ENCODE data around the gene TASL.
"Not testable (repeated sequence)": the region's sequence is repeated elsewhere in the genome, so short reads cannot be mapped to it uniquely, and the experiment has no call there.

TASL gene

DNA sequence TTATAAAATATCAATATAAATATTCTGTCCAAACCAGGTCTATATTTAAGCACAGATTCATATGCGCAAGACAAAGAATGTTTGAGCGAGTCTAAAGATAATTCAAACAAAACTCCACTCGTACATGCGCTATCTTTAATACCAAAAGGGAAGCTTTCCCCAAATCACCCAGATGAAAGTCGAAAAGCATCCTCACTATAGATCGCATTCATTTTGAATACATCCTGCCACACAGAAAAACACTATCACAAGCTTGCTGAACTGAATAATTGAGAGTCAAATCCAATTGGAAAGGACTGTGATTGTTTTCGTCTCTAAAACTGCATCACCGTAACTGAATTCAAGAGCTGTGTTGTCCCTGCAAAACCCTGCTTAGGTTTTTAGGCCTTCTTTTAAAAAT lies 685 bp downstream of the TASL start:
- no peak for DNase-seq

DNA sequence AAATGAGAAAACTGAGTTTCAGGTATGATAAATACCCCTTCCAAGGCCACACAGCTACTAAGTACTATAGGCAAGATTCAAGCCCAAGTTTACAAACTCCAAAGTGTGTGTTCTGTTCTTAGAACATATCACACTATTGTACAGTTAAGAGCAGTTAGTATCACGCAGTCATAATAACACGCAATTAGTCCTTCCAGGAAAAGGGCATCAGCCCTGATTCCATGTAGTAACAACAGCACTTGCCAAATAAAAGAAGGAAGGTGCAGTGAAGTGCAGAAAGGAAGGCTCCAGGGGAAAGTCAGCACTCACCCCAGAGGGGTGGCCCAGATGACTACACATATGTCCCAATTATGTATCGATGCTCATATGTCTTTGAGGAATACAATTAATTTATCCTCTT lies 4.4 kb downstream of the TASL start:
- no peak for DNase-seq

DNA sequence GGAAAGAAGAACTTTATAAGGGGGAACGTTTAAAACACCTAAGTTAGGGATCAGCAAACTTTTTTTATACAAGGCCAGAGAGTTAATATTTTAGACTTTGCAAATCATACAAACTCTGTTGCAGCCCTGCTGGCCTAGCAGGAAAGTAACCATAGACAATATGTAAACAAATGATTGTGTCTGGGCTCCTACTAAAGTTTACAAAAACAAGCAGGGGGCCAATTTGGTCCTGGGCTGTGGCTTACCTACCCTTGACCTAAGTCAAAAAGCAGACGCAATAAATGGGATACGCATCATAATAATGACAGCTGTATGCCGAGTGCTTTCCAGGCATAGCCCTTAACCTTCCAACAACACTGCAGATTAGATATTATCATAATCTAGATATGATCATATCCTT lies 4.9 kb downstream of the TASL start:
- DNase-seq, result no peak

DNA sequence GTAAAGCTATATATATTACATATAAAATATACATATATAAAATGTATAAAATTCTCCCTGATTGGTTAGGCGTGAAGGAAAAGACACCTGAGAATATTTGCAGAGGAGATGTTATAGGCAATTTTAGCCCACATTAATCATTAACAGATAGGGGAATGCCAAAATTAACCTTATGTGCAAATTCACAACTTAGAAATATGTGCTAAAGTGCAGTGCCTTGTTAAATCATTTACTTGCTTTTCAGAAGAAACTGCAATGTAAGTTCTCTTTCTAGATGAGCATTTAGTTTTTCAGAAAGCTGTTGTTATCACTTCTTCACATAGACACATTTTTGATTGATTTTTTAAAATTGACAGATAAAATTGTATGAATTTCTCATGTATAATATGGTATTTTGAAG lies 5.6 kb downstream of the TASL start:
- DNase-seq, result no peak

DNA sequence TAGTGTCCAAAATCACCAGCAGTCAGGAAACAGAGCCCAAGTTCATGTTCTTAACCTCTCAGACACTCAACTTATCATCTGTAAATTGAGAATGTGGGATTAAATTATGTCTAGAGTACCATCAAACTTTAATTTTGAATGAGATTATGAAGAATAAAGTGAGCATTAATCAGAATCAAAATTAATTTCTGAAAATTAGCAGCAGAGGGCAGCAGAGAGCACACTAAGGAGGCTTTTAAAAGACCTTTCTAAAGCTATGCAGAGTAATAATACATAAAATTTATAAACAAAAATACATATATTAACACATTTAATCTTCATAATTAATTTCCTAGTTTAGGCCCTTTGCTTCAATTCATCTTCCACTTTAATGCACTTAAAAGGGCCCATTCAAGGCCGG lies 7.1 kb downstream of the TASL start:
- DNase-seq, result no peak

DNA sequence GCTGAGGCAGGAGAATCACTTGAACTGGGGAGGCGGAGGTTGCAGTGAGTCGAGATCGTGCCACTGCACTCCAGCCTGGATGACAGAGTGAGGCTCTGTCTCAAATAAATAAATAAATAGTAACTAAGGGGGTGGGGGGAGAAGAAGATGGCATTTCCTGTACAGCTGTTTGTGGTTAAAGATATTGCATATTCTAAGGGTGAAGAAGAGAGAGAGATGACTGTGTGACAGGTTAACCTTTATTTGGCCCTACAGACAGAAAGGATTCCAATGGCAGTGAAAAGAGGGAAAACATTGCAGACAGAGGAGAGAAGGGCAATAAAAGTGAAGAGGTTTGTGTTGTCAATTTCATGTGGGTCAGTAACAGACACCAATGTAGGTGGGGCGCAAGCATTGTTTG lies 9.4 kb downstream of the TASL start:
- no peak for DNase-seq

DNA sequence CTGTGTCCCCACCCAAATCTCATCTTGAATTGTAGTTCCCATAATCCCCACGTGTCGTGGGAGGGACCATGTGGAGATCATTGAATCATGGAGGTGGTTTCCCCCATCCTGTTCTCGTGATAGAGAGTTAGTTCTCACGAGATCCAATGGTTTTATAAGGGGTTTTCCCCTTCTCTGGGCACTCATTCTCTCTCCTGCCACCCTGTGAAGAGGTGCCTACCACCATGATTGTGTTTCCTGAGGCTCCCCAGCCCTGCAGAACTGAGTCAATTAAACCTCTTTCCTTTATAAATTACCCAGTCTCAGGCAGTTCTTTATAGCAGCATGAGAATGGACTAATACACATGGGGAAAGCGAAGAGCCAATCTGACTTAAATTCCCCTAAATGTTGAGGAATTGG lies 14.5 kb downstream of the TASL start:
- DNase-seq, result not testable (repeated sequence)

DNA sequence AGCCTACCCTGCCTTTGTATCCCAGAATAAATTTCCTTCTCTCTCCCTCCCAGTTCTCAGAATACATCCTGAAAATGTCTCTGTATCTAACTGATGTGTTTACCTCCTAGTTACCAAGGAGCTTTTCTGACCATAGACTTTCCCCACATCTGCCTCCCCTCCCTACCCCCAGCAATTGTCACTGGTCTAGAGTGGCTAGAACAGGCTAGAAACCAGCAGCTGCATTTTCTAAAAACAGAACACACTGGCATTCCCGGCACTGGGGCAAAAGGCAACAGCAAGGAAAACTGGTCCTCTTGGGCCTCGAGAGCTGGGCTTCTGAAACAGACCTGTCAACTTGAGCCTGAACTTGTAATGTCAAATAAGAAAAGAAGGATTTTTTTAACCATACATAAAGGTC lies 16.4 kb downstream of the TASL start:
- no peak for DNase-seq

DNA sequence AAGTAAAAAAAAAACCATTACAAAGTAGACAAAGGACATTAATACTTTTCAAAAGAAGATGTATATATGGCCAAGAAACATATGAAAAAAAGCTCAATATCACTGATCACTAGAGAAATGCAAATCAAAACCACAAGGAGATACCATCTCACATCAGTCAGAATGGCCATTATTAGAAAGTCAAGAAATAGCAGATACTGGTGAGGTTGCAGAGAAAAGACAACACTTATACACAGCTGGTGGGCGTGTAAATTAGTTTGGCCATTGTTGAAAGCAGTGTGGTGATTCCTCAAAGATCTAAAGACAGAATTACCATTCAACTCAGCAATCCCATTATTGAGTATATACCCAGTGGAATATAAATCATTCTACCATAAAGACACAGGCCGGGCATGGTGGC lies 39.3 kb downstream of the TASL start:
- no peak for DNase-seq

DNA sequence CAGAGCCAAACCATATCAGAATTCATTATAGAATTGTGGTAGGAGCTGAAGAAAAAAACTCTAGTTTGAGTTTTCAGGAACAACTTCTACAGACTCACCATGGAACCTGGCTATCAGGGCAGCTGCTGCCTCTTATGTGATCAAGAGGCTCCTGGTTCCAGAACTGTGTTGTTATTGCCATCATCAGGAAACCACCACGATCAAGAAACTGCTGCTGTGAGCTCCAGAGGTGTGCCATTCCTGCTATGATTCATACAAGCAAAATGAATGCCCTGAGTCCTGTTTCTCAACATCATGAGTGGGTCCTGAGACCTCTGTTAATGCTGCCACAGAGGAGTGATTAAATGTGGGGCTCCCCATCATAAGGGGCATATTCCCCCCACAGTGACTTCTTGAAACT lies 43.7 kb downstream of the TASL start:
- no peak for DNase-seq

DNA sequence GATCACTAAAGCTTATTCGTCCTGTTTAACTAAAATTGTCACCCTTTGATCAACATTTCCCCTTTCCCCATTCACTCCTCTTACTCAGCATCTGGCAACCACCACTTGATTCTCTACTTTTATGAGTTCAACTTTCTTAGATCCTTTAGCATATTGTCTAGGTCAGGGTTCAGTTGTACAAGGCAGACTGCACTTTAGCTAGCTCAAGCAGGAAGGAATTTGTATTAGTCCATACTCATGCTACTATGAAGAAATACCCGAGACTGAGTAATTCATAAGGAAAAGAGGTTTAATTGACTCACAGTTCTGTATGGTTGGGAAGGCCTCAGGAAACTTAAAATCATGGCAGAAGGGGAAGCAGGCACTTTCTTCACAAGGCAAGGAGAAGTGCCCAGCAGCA lies 44.3 kb downstream of the TASL start:
- no peak for DNase-seq

DNA sequence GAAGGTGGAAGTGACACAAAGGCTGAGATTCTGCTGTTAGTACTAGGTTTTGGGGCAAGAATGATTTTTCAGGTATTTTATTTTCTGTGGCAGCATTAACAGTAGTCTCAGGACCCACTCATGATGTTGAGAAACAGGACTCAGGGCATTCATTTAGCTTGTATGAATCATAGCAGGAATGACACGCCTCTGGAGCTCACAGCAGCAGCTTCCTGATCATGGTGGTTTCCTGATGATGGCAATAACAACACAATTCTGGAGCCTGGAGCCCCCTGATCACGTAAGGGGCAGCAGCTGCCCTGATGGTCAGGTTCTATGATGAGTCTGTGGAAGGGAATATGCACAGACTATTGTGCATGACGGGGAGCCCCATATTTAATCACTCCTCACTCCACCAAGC lies 47.0 kb downstream of the TASL start:
- DNase-seq, result no peak

DNA sequence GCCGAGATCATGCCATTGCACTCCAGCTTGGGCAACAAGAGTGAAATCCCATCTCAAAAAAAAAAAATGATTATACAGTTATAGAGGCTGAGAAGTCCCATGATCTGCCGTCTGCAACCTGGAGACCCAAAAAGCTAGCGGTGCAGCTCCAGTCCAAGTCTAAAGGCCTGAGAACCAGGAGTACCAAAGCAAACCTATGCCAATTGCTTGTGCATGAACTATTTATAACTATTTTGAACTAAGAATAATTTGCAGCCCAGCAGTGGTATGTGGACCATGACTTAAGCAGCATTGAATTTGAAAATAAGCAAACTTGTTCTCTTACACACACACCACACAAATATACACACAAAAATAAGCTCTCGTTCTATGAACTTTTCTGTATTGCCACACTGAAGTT lies 51.8 kb downstream of the TASL start:
- no peak for DNase-seq

DNA sequence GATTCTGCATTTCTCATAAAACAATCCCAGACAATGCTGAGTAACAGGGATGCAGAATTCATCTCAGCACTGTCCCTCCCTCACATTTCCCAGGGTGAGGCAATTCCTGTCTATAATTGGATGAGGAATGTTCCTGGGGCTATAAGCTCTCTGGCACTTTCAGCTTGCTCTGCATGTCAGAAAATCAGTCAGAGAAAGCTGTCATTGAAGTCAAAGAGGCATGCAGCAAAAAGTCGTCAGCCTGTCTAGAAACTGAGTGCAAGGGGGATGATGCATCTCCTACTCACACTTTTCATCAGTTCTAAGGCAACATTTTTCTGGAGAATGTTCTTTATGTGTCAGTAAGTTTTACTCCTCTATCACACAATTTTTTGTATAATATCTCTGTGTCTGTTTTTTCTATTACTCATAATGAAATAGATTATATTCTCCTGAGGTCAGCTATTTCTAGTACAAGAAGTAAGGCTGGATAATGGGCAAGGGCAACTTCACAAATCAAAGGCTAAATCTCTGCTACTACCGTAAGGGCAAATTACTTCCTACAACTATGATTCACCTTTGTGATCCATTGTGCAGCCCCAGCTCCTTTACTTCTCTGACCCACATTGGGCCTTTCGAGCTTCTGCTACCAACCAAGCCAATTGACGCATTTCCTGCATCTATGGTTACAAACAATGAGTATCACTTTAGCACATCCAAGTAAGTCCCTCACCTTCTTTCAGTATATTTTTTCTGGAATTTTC lies 56.0 kb downstream of the TASL start:
- no peak for DNase-seq

DNA sequence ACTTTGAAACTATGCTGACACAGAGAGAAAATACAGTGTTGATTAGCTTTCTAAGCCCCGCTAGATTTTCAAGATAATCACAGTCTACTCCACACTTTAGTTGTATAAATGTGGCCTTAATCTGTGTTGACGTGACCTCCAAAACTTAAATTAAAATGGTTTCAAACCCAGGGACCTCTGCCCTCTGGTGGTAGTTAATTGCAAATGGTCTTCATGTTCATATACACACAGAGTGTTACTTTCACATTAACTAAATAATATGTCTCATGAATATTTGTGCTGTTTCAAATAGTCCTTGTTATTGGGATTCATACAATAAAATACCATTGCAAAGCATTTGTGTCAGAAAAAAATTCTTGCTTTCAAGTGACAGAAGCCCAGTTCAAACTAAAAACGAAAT lies 64.3 kb downstream of the TASL start:
- DNase-seq, result no peak

Measured in stimulated activated CD4-positive, alpha-beta T cell treated with anti-CD3 and anti-CD28 coated beads, Interleukin-4, amount 100 ng/mL, for 24 hours (primary cell).